Psoas muscle (tissue), 8 donors: ENCODE results near the gene FH. TPM values are rescaled to one million over a fixed set of nuclear protein-coding genes. Genes with fewer than 3 reads are reported as not detected.

Experiments
- ATAC-seq, 4 donors: fragments of 200-7000 bp; cut with Tn5 transposase; one replicate each; pipeline ENCODE4 v1.9.1; 2020; ENCODE audit warnings: moderate library complexity in 3 of 4, mild to moderate bottlenecking in 2 of 4
- DNase-seq, 2 donors: peaks; one replicate each; pipeline ENCODE4 v3.0.0-alpha.2; 2020
- H3K27ac ChIP-seq: fragments of 200-600 bp; one replicate; pipeline ENCODE4 v1.8.0; 2022
- H3K27me3 ChIP-seq, 3 donors: fragments of 200-600 bp in 1 of 3; one replicate each; pipeline versions ENCODE4 v1.6.1 to v1.8.0; 2013 to 2022; ENCODE audit warnings: low read length in 2 of 3, mild to moderate bottlenecking in 2 of 3, moderate library complexity in 1 of 3; ENCODE audit not compliant: insufficient read depth in 3 of 3
- H3K36me3 ChIP-seq, 2 donors: fragments of 200-600 bp in 1 of 2; one replicate each; pipeline versions ENCODE4 v1.6.1 to v1.8.0; 2013 to 2022; ENCODE audit warnings: low read depth in 1 of 2, mild to moderate bottlenecking in 1 of 2, moderate library complexity in 1 of 2; ENCODE audit not compliant: insufficient read depth in 1 of 2
- H3K4me1 ChIP-seq: fragments of 200-600 bp; one replicate; pipeline ENCODE4 v1.8.0; 2022
- H3K4me3 ChIP-seq: fragments of 200-600 bp; one replicate; pipeline ENCODE4 v1.8.0; 2022; ENCODE audit warnings: mild to moderate bottlenecking
- H3K9me3 ChIP-seq: fragments of 200-600 bp; one replicate; pipeline ENCODE4 v1.8.0; 2022
- WGBS, 3 donors: extraction: QIAGEN DNeasy Blood & Tissue Kit; methylation state at CpG; one replicate each; pipeline versions ENCODE4 v1.1.6 to v1.1.7; 2013; 5-methylcytosine and 5-hydroxymethylcytosine counted together
- intact Hi-C, 2 donors: fragments of 100-400 bp; cut with DNase I; formaldehyde crosslinking; loops; one replicate each; pipeline versions ENCODE4 v1.11.0 to v1.14.2; 2022
- polyA plus RNA-seq, 3 donors: library from polyadenylated mRNA; stranded (reverse); fragments of 200-250 nt; gene quantifications; one replicate each; pipeline ENCODE4 v1.2.3, GENCODE V29; 2013
- total RNA-seq, 4 donors: library from RNA; stranded (reverse); fragmentation: NEBNext Ultra II Directional in 2 of 4; extraction: Animal tissue kit (Norgen Biotek cat#: 25700) in 2 of 4; gene quantifications; one replicate each; pipeline versions ENCODE4 v1.2.1 to v1.2.4, GENCODE V29; 2021 to 2023
- TF ChIP-seq, protein P1 (sequence below): fragments of 200-600 bp; IDR thresholded peaks from one replicate; pipeline ENCODE4 v1.8.0; 2022; ENCODE audit warnings: antibody characterized with exemption
- donor health status: healthy with polysubstance abuse.
- donor health status: DM: no; HTN: no; CAD: no; lungs with moderate emphysema.
- donor health status: Bipolar disorder and iron deficiency.
- donor health status: healthy.
- donor health status: DM: yes; HTN: yes; CAD: no.
- donor health status: DM: no; HTN: no; CAD: no.
- donor health status: DM: no; HTN: no; CAD: no.
- donor health status: DM: yes; HTN: yes; CAD: no.

FH gene
- total and polyA plus RNA-seq, 7 donors, result 105 to 164 (median 124) TPM

DNA sequence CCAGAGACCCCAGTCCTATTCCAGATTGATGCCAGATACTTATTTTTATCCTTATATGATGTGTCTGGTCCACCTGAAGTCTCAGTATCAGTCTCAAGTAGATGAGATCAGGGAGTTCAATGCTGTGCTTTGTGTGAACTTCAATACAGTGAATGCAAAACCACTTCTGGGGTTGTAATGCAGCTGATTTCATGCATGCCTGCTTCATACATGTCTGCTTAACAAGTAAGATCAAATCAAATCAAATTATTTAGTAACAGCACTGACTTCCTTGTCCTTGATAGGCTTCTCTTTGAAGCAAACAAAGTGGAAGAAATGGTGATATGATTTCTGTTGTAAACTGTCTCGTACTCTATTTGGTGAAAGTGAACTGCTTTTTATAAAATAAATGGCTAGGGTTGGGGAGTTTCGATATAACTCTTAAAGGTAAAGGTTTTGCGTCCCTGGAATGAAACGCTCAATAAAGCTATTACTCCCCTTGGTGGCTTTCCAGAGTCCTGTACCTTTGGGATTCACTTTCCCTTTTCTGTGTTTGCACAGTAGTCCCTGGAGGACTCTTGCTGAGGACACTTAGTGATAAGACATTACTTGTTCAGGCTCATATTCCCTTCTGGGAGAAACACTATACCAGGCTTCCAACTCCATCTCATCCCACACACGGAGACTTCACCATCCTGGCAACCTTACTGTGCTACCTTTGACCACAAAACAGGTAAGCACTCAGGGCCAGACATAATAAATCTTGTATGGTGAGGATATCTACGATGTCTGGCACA lies 59.3 kb downstream of the FH start:
- Histone ChIP-seq H3K4me3 (no peak overlapping the region), H3K9me3 (no peaks in the 10 kb centered on the region), H3K4me1 (no peaks in the 10 kb centered on the region), H3K36me3 (no peaks in the 10 kb centered on the region), H3K27me3 (no peaks in the 10 kb centered on the region), H3K27ac (no peak overlapping the region)
- intact Hi-C loops, result no loop called here
- DNase-seq (no peak), ATAC-seq (no peak)
- WGBS, 3 donors, result 67 to 75% (median 75%) methylated on average over 6 of the region's 6 CpGs
- TF ChIP-seq, protein P1, sequence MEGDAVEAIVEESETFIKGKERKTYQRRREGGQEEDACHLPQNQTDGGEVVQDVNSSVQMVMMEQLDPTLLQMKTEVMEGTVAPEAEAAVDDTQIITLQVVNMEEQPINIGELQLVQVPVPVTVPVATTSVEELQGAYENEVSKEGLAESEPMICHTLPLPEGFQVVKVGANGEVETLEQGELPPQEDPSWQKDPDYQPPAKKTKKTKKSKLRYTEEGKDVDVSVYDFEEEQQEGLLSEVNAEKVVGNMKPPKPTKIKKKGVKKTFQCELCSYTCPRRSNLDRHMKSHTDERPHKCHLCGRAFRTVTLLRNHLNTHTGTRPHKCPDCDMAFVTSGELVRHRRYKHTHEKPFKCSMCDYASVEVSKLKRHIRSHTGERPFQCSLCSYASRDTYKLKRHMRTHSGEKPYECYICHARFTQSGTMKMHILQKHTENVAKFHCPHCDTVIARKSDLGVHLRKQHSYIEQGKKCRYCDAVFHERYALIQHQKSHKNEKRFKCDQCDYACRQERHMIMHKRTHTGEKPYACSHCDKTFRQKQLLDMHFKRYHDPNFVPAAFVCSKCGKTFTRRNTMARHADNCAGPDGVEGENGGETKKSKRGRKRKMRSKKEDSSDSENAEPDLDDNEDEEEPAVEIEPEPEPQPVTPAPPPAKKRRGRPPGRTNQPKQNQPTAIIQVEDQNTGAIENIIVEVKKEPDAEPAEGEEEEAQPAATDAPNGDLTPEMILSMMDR, result no peak

- Histone ChIP-seq H3K4me3 (no peak overlapping the region), H3K27me3 (no peaks in the 10 kb centered on the region), H3K27ac (no peak overlapping the region), H3K4me1 (no peaks in the 10 kb centered on the region), H3K36me3 (no peaks in the 10 kb centered on the region), H3K9me3 (no peaks in the 10 kb centered on the region)
- ATAC-seq (no peak), DNase-seq (no peak)
- intact Hi-C loops, result no loop called here
- 57 to 59% (median 58%) methylated on average over 2 of the region's 2 CpGs for WGBS, 3 donors
- TF ChIP-seq, protein P1, result no peak
Observed at GRCh38 chr1:241459186-241459802, 60.3 kb downstream of the FH start.

DNA sequence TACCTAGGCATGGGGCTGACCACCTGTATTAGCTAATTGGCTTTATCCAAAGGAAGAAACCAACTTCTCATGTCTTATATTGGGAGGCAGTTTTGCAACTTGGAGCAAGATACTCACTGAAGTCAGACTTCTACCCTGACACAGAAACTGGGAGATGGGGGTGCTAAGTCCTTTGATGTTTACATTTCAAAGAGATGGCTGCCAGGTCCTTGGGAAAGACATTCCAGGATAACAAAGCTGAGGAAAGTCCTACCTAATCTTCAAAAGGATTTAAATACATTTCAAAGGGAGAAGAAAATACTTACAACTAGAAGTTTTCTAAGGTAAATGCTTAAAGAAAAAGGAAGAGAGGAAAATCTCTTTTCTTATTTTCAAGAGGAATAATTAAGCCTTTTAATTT lies 62.1 kb downstream of the FH start:
- ATAC-seq (no peak), DNase-seq (no peak)
- TF ChIP-seq, protein P1, result no peak
- Histone ChIP-seq H3K27me3 (no peaks in the 10 kb centered on the region), H3K4me3 (no peak overlapping the region), H3K36me3 (no peaks in the 10 kb centered on the region), H3K4me1 (no peaks in the 10 kb centered on the region), H3K27ac (no peak overlapping the region), H3K9me3 (no peaks in the 10 kb centered on the region)
- intact Hi-C loops, result no loop called here

DNA sequence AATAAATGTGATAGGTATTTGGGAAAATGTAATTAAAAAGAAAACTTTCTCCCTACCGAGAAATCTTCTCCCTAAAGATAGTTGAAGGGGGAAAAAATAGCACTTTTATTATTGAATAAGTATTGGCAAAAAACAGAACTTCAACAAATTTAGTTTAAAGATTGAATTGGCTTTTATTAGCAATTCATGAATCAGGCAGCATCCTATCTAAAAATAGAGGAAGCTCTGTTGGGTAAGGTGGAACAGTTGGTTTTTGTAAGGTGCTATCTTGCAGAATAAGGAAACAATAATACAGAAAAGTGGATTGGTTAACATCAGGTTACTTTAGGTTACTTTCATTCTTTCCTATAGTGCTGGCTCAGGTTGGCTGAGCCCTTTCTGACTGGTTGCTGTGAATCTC lies 62.8 kb downstream of the FH start:
- DNase-seq, result no peak
- Histone ChIP-seq H3K27ac (no peak overlapping the region), H3K9me3 (no peaks in the 10 kb centered on the region), H3K4me3 (no peak overlapping the region), H3K27me3 (no peaks in the 10 kb centered on the region), H3K36me3 (no peaks in the 10 kb centered on the region), H3K4me1 (no peaks in the 10 kb centered on the region)
- 83 to 92% (median 86%) methylated on average over 1 of the region's 1 CpG for WGBS, 3 donors
- intact Hi-C loops, result no loop called here
- no peak for ATAC-seq
- TF ChIP-seq, protein P1, result no peak
